Loucy (cell line): ENCODE data around the gene UBE3D.
"Not testable (repeated sequence)": the region's sequence is repeated elsewhere in the genome, so short reads cannot be mapped to it uniquely, and the experiment has no call there.

Experiments
- H2AFZ ChIP-seq: fragments of 200-600 bp; sonication (generic); 2 replicates; pipeline ENCODE4 v1.6.0; 2016; ENCODE audit warnings: antibody characterized with exemption, mild to moderate bottlenecking, low read length, moderate library complexity
- H3F3A ChIP-seq: fragments of 200-600 bp; 2 replicates; pipeline ENCODE4 v1.6.0; 2016; ENCODE audit warnings: antibody characterized with exemption, low read depth, mild to moderate bottlenecking
- H3K27me3 ChIP-seq: fragments of 200-600 bp; sonication (generic); 2 replicates; pipeline ENCODE4 v1.6.1; 2014; ENCODE audit warnings: low read length, mild to moderate bottlenecking; ENCODE audit not compliant: insufficient read depth, poor library complexity, severe bottlenecking
- H3K36me3 ChIP-seq: fragments of 200-600 bp; sonication (generic); 2 replicates; pipeline ENCODE4 v1.6.1; 2016; ENCODE audit warnings: low read length; ENCODE audit not compliant: insufficient read depth
- H3K4me1 ChIP-seq: fragments of 200-600 bp; sonication (generic); 2 replicates; pipeline ENCODE4 v1.5.1; 2014; ENCODE audit warnings: low read length, mild to moderate bottlenecking; ENCODE audit not compliant: insufficient read depth, poor library complexity, severe bottlenecking
- H3K4me2 ChIP-seq: fragments of 200-600 bp; sonication (generic); 2 replicates; pipeline ENCODE4 v1.6.0; 2014; ENCODE audit warnings: antibody characterized with exemption, low read length, low read depth, mild to moderate bottlenecking; ENCODE audit not compliant: poor library complexity, severe bottlenecking
- H3K4me3 ChIP-seq: fragments of 200-600 bp; sonication (generic); 2 replicates; pipeline ENCODE4 v1.5.1; 2014; ENCODE audit warnings: low read length, mild to moderate bottlenecking, mixed read lengths; ENCODE audit not compliant: poor library complexity, severe bottlenecking
- H3K79me2 ChIP-seq: fragments of 200-600 bp; sonication (generic); 2 replicates; pipeline ENCODE4 v1.6.1; 2014; ENCODE audit warnings: low read length; ENCODE audit not compliant: insufficient read depth
- H3K9ac ChIP-seq: fragments of 200-600 bp; sonication (generic); 2 replicates; pipeline ENCODE4 v1.6.0; 2014; ENCODE audit warnings: mild to moderate bottlenecking, low read depth, low read length, moderate library complexity; ENCODE audit not compliant: poor library complexity, severe bottlenecking
- H3K9me2 ChIP-seq: fragments of 200-600 bp; sonication (generic); replicated peaks from 2 replicates; pipeline ENCODE4 v1.6.1; 2016; ENCODE audit warnings: low read depth, low read length, mixed read lengths
- H3K9me3 ChIP-seq: fragments of 200-600 bp; sonication (generic); 2 replicates; pipeline ENCODE4 v1.6.1; 2014; ENCODE audit warnings: mild to moderate bottlenecking, antibody characterized with exemption, low read length, low read depth; ENCODE audit not compliant: insufficient read depth
- H4K20me1 ChIP-seq: fragments of 200-600 bp; sonication (generic); 2 replicates; pipeline ENCODE4 v1.6.0; 2014; ENCODE audit warnings: antibody characterized with exemption, low read length, mild to moderate bottlenecking; ENCODE audit not compliant: insufficient read depth, poor library complexity, severe bottlenecking
- CTCF ChIP-seq: fragments of 200-600 bp; sonication (generic); conservative IDR thresholded peaks from 2 replicates; pipeline ENCODE4 v1.5.1; 2014; ENCODE audit warnings: mild to moderate bottlenecking, antibody characterized with exemption, low read length
- EZH2phosphoT487 ChIP-seq: fragments of 200-600 bp; IDR thresholded peaks from 2 replicates; pipeline ENCODE4 v1.6.1; 2018; ENCODE audit warnings: antibody characterized with exemption, mild to moderate bottlenecking, moderate library complexity, borderline replicate concordance

The UBE3D gene

GRCh38 chr6:82902290-82902689 is 163.4 kb downstream of the UBE3D start:
- Histone ChIP-seq H3K9ac (no peak overlapping the region), H3K4me3 (no peak overlapping the region), H3K4me2 (no peak overlapping the region), H3K79me2 (no peaks in the 10 kb centered on the region), H2AFZ (no peak overlapping the region), H3K9me2 (no peaks in the 10 kb centered on the region), H3K27me3 (no peaks in the 10 kb centered on the region), H3K36me3 (no peaks in the 10 kb centered on the region), H3F3A (no peaks in the 10 kb centered on the region), H3K4me1 (peaks cover 11% of the 10 kb centered on the region), H3K9me3 (no peaks in the 10 kb centered on the region), H4K20me1 (no peaks in the 10 kb centered on the region)
- TF ChIP-seq CTCF (no peak), EZH2phosphoT487 (no peak)

GRCh38 chr6:82894653-82895259 is 170.9 kb downstream of the UBE3D start:
- H2AFZ ChIP-seq, result no peak overlapping the region
- no peaks in the 10 kb centered on the region for H3K4me1 ChIP-seq
- no peaks in the 10 kb centered on the region for H3K79me2 ChIP-seq
- H3K9me3 ChIP-seq, result no peaks in the 10 kb centered on the region
- TF ChIP-seq EZH2phosphoT487 (no peak), CTCF (no peak)
- no peak overlapping the region for H3K4me2 ChIP-seq
- H3K4me3 ChIP-seq, result no peak overlapping the region
- no peak overlapping the region for H3K9ac ChIP-seq
- H3F3A ChIP-seq, result no peaks in the 10 kb centered on the region
- H3K36me3 ChIP-seq, result peaks cover 19% of the 10 kb centered on the region; the same call in 1 of the 2 replicates
- no peaks in the 10 kb centered on the region for H3K27me3 ChIP-seq
- H4K20me1 ChIP-seq, result no peaks in the 10 kb centered on the region
- H3K9me2 ChIP-seq, result no peaks in the 10 kb centered on the region

- Histone ChIP-seq H3K4me2 (no peak overlapping the region), H2AFZ (no peak overlapping the region), H3K36me3 (peaks cover 19% of the 10 kb centered on the region; the same call in 1 of the 2 replicates), H3K27me3 (no peaks in the 10 kb centered on the region), H3K9ac (no peak overlapping the region), H3K9me2 (no peaks in the 10 kb centered on the region), H4K20me1 (no peaks in the 10 kb centered on the region), H3F3A (no peaks in the 10 kb centered on the region), H3K79me2 (no peaks in the 10 kb centered on the region), H3K4me3 (no peak overlapping the region), H3K4me1 (no peaks in the 10 kb centered on the region), H3K9me3 (no peaks in the 10 kb centered on the region)
- TF ChIP-seq EZH2phosphoT487 (no peak), CTCF (no peak)
These were observed 171.6 kb downstream of the UBE3D start for GRCh38 chr6:82893889-82894652.

GRCh38 chr6:82891503-82891902 is 174.1 kb downstream of the UBE3D start:
- not testable (repeated sequence) for H3K27me3 ChIP-seq, H3K9me2 ChIP-seq, H3K4me1 ChIP-seq, H4K20me1 ChIP-seq, H3K9ac ChIP-seq, H3K9me3 ChIP-seq, H3F3A ChIP-seq, H3K79me2 ChIP-seq, H2AFZ ChIP-seq, H3K4me3 ChIP-seq, H3K4me2 ChIP-seq
- peaks cover 19% of the 10 kb centered on the region; the same call in 1 of the 2 replicates for H3K36me3 ChIP-seq
